GM12891 (cell line): Measurements from ENCODE around the gene GNB3.

ENCODE experiments used
- POLR2A ChIP-seq: IDR thresholded peaks from 2 replicates; pipeline ENCODE4 v1.6.1; 2011; ENCODE audit warnings: low read depth, low read length, control low read depth
- POLR2AphosphoS5 ChIP-seq: IDR thresholded peaks from 2 replicates; pipeline ENCODE4 v1.6.1; 2011; ENCODE audit warnings: low read depth, low read length, control low read depth
- SPI1 ChIP-seq: IDR thresholded peaks from 2 replicates; pipeline ENCODE4 v1.6.1; 2011; ENCODE audit warnings: low read depth, low read length, control low read depth

GRCh38 chr12:6834873-6835272, 5.9 kb upstream of the GNB3 start:
- TF ChIP-seq POLR2A, result no peak
- no peak for TF ChIP-seq POLR2AphosphoS5
- no peak for TF ChIP-seq SPI1
